NOMO-1 (cell line): Measurements from ENCODE around the gene POLN.

Experiments
- DNase-seq, 2 experiments: peaks; one replicate each; lab custom pipeline; 2025; ENCODE audit not compliant: unreplicated experiment in 2 of 2; lab: John Stamatoyannopoulos, UW

POLN gene

GRCh38 chr4:2089222-2089621 is 152.7 kb downstream of the POLN start:
- DNase-seq, result no peak

GRCh38 chr4:2087170-2087569 is 154.8 kb downstream of the POLN start:
- no peak for DNase-seq

DNA sequence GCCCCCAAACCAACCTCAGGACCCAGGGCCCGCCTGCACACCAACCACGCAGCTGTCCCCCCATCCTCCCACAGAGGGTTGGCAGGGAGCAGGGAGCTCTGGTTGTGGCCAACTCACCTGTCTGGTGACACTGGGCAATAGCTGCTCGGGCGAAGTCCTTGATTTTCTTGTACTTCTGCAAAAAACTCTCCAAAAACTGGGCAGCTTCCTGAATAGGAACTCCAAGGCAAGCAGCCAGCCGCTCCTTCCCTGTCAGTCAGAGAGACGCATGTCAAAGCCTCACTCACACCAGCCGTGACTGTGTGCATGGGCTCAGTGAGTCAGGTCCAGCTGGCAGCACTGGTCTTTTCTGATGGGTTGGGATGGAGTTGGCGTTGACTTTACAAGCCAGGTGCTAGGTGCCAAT is 156.4 kb downstream of the POLN start:
- no peak for DNase-seq

GRCh38 chr4:2084316-2084715 is 157.6 kb downstream of the POLN start:
- DNase-seq, result no peak

GRCh38 chr4:2083826-2084160 is 158.1 kb downstream of the POLN start:
- no peak for DNase-seq

GRCh38 chr4:2083116-2083825 is 158.7 kb downstream of the POLN start:
- DNase-seq, result no peak

DNA sequence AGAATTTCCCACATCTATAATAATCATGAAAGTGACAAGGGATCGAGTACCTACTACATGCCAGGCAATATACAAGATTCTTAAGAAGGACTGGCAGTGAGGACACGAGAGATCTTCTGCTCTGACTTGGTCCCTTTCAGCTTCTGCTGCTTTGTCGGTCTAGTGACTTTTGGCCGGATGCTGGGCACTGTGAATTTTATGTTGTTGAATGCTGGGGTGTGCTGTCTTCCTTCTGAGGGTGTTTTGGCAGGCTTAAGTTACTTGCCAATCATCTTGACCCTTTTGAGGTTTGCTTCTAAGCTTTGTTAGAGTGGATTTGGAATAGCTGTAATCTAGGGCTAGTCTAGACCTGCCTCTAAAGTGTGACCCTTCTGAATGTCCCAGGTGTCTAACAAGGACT is 159.3 kb downstream of the POLN start:
- no peak for DNase-seq

DNA sequence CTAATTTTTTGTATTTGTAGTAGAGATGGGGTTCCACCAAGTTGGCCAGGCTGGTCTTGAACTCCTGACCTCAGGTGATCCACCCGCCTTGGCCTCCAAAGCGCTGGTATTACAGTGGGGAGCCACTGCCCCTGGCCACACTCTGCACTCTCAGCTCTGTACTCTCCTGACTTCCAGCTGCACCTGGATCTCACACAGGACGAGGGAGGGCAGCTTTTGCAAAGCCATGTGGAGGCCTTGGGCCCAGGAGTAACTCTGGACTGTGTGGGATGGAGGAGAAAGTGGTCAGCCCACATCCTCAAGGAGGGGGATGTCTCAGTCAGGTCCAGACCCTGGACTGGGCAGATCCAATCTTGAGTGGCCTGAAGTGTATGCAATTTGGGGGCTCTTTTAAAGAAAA is 159.8 kb downstream of the POLN start:
- DNase-seq, result no peak

- DNase-seq, result no peak
Measured at GRCh38 chr4:2081540-2081939, 160.4 kb downstream of the POLN start.

- DNase-seq, result no peak
Measured at GRCh38 chr4:2080429-2081300, 161.3 kb downstream of the POLN start.

DNA sequence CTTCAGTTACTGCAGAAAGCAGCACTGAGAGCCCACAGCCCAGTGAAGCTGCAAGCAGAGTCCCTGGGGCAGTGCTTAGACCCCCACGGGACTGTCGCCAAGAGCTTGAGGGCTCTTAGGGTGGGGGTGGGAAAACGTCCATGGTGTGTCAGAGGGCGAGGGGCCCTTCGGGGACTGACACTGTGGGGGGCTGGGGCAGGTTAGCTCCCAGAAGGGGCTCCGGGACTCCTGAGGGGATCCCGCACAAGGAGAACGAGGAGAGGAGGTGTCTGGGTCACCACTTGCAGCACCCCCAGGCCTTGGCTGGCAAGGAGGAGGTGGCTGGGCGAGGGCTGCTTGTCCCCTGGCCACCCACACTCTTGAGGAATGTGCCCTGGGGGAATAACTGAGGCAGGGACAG is 162.0 kb downstream of the POLN start:
- DNase-seq, result no peak

- no peak for DNase-seq
Measured at GRCh38 chr4:2079006-2079405, 162.9 kb downstream of the POLN start.

GRCh38 chr4:2078584-2078983 is 163.3 kb downstream of the POLN start:
- no peak for DNase-seq

- peak; percentile 37 to 64 for DNase-seq
Measured at GRCh38 chr4:2077537-2078460, 164.1 kb downstream of the POLN start.

DNA sequence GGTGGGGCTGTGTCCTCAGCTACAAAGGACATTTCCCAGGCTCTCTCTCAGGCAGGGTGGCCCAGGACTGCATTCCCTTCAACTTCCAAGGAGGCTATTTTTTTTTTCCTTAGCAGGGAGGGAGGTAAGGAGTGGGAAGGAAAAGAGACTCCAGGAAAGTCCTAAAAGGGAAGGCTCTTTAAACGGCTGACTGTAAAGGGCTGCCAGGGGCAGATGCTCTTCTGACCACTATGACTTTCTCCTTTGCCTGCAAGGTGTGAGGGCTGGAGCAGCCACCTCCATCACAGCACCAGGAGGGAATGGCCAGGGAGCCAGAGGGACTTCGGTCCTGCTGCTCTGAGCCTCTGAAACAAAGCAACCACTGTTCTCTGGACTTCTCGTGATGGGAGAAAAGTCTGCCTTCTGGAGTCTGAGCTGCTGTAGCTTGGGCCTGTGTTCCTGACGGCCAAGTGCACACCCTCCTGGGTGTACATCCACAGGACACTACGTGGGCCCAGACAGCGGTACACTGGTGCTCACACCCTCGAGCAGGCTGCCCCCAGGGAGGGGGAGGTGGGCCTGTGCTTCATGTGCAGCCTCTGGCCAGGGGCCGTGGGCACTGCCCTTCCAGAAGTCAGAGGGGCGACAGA is 164.9 kb downstream of the POLN start:
- no peak for DNase-seq

- DNase-seq, result peak in 1 of 2 experiments; percentile 5
Measured at GRCh38 chr4:2075987-2076907, 165.7 kb downstream of the POLN start.

- DNase-seq, result no peak
Measured at GRCh38 chr4:2075171-2075986, 166.5 kb downstream of the POLN start.

DNA sequence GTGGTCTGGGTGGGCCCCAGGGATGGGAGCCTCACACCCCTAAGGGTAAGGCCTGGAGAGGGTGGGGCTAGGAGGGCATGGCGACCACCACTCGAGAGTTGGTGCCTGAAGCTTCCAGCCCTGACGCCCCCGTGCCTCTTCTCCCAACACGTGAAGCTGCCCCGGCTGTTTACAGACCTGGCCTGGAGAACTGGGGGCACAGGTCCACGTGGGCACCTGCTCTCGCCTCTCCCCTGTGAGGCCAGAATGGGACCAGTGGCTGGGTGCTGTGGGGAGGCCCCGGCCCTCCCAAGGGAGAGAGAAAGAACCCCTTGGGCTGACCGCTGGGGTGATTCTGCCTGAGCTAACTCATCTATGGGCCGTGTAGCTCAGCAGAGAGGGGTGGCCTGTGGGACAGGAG is 167.3 kb downstream of the POLN start:
- no peak for DNase-seq
